ENCODE measurements around the gene CBX4.

CBX4 gene

DNA sequence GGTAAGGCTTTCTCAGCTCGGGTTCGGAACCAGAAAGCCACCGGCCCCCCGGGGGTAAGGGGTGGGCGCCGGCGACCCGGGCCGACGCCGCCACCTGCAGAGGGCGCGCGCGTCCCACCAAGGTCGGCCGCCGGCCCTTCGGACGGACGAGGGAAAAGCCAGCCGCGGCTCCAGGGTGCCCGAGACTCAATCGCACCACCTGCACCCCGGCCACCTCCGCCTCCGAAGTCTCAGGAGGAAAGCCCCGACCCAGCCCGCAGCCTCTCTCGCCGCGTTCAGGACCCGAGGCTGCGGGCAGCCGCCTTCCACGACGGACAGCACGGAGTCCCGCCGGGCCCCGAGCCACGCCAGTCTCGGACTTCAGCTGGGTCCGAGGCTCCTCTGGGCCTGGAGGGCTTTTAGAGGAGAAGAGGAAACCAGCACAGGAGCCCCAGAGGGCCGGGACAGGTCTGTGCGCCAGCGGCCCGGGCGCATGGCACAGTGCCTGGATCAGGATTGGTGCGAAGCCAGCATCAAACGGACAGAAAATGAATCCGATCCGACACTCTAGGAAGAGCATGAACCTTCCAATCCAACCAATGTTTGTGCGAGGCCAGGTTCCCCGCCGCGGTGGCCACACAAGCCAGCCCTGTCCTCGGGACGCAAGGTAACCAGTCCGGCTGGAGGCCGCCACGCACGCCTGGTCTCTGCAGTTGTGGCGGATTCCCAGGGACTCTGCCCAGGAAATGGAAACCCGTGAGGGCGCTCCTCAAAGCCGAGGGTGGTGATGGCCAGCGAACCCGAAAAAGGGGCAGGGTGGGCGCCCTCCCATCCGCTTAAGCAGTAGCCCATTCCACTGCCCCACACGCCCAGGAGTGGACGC is 49.1 kb downstream of the CBX4 start:
- Histone ChIP-seq H3K27ac (no peak overlapping the region), H4K20me1 (peaks cover 100% of the 10 kb centered on the region), H3K4me3 (0 out of 2 replicates have a peak overlapping the region, but pooled peaks have one; percentile 28), H3K4me2 (peak overlapping the region; percentile 39), H3K9ac (no peak overlapping the region), H3K4me1 (peaks cover 25% of the 10 kb centered on the region), H3K36me3 (peaks cover 36% of the 10 kb centered on the region), H3K9me3 (no peaks in the 10 kb centered on the region), H3K27me3 (peaks cover 91% of the 10 kb centered on the region)
- no peak for TF ChIP-seq Cebpa-rat (IDR thresholded peaks at IDR 0.05)

DNA sequence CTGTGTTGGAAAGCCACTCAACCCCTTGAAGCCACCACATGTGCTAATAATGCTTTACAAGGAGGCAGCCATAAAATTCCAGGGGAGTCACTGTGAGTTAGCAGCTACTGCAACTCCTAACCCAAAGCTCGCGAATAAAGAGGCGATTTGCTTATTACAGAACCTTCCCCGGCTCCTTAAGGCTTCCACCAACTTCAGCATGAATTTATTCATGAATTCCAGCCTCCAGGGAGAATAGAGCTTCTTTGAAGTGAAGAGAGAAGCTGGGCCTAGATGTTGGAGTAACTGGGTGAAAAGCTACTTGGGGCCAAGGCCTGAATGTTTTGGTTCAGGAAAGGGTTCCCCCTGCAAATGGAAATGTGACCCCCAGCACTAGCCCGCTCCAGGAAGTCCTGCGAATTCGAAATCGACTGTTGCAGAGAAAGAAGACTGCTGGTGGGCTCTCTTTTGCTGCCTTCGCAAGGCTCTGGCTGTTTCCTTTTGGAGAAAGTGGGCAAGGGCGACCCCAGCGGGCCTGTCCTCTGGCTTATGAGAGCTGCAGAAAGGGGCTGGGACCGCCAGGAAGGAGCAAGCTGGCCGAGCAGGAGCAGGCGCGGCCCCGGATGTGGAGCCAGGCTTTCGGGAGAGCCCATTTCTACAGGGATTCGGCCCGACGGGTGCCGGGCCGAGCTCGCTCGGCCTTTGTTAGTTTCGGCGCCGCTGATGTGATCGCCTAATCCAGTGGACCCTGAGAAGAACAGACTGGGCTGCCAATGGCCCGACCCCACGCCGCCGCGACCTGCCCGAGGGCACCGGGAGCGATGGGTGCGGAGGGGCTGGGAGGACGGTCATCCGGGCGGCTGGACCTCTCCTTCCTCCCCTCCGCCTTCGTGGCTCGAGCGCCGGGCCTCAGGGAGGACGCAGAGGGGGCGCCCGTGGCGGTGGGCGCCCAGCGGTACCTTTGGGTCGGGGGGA is 50.0 kb downstream of the CBX4 start:
- Histone ChIP-seq H3K4me1 (peaks cover 25% of the 10 kb centered on the region), H3K27me3 (peaks cover 88% of the 10 kb centered on the region), H3K27ac (no peak overlapping the region), H3K9me3 (no peaks in the 10 kb centered on the region), H3K4me2 (peak overlapping the region; percentile 39), H3K4me3 (0 out of 2 replicates have a peak overlapping the region, but pooled peaks have one; percentile 28), H3K9ac (no peak overlapping the region), H3K36me3 (peaks cover 37% of the 10 kb centered on the region), H4K20me1 (peaks cover 100% of the 10 kb centered on the region)
- no peak for TF ChIP-seq Cebpa-rat (IDR thresholded peaks at IDR 0.05)

DNA sequence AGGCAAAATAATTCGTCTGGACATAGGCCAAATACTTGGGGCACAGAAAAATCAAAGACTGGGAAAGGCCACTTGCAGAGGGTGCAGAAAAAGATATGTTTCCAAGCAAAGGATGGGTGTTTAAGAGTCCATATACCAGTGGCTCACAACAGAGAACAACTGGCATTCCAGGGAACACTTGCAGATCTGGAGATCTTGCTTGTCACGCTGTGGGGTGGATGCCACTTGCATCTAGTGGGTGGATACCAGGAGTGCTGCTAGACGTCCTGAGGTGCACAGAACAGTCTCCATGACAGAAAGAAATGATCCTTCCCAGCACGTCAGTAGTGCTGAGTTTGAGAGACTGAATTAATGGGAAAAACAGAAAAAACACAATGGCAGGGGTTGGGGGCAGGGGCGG is 50.8 kb downstream of the CBX4 start:
- H3K27me3 ChIP-seq: peaks cover 80% of the 10 kb centered on the region
- no peak for TF ChIP-seq Cebpa-rat (IDR thresholded peaks at IDR 0.05)
- no peaks in the 10 kb centered on the region for H3K9me3 ChIP-seq
- H3K27ac ChIP-seq: no peak overlapping the region
- no peak overlapping the region for H3K4me2 ChIP-seq
- peaks cover 25% of the 10 kb centered on the region for H3K4me1 ChIP-seq
- H3K4me3 ChIP-seq: no peak overlapping the region
- peaks cover 42% of the 10 kb centered on the region for H3K36me3 ChIP-seq
- H3K9ac ChIP-seq: no peak overlapping the region
- peaks cover 100% of the 10 kb centered on the region for H4K20me1 ChIP-seq

DNA sequence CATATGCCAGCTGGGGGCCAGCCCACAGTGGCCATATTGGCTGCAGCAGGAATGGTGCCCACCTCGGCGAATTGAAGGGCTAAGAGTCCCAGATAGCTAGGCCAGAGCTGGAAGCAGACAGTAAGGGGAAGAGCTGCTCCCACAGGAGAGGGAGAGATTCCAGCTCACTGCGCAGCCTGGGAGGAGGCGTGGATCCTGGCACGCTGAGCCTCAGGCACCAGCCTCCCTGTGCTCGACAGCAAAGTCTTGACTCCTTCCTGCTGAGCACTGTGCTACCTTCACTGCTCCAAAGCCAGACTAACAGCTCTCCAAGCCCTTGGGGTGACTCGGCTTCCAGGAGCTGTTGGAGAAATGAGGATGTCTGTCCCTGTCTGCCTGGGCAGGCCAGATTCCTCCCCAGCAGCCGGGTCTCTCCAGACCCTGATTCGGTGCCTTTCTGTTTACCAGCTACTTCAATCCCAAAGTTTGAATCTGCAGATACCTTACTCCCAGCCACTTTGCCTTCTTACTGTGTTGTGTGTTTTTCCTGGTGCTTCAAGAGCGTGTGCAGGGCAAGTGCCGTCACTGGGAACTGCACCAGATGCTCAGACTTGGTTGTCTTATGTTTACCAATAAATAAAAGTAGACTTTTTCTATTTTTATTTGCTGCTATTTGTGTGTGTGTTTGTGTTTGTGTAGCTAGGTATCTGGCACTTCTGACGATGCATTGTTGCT is 52.2 kb downstream of the CBX4 start:
- no peak for TF ChIP-seq Cebpa-rat (IDR thresholded peaks at IDR 0.05)
- peaks cover 67% of the 10 kb centered on the region for H3K27me3 ChIP-seq
- no peak overlapping the region for H3K27ac ChIP-seq
- peaks cover 100% of the 10 kb centered on the region for H4K20me1 ChIP-seq
- H3K36me3 ChIP-seq: peaks cover 51% of the 10 kb centered on the region
- H3K9me3 ChIP-seq: no peaks in the 10 kb centered on the region
- no peak overlapping the region for H3K9ac ChIP-seq
- no peak overlapping the region for H3K4me3 ChIP-seq
- peaks cover 29% of the 10 kb centered on the region for H3K4me1 ChIP-seq
- H3K4me2 ChIP-seq: no peak overlapping the region

DNA sequence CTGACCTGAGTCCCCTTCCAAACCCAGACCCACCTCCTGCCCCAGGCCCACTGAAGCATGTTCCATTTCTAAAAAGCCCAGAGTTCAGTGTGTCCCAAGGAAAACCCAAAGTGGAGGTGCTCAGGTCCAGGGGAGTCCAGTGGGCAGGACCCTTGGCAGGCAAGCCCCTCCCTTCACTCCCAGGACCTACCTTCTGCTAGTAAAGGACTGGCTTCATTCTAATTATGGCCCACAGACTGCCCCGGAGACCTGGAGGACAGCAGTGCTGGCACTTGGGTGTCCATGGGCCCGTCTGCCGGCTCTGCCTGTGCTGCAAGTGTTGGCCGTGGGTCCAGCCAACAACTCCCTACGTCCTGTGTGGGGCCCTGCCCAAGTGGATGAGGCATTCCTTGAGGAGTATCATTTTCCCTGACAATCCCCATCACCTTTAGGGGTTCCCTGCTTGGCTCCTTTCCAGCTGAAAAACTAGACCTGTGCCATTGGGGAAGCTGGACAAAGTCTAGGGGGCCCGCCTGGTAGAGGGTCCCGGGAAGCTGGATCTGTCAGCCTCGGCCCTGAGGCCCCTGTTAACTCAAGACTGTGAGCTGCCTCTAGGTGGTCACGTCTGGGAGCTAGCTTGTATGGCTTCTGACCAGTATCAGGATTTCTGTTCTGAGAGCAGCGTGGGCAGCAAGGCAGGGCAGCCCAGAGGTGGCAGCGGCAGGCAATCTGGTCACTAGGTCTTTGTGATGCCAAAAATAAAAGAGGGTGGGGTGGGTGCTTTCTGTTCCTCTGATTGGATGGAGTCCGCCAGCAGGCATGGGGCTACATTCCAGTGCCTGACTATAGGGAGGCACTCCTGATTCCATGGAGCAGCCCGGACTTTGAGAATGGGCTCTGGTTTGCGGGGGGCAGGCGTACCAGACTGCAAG is 53.1 kb downstream of the CBX4 start:
- no peak overlapping the region for H3K27ac ChIP-seq
- TF ChIP-seq Cebpa-rat (IDR thresholded peaks at IDR 0.05): no peak
- peaks cover 100% of the 10 kb centered on the region for H4K20me1 ChIP-seq
- H3K36me3 ChIP-seq: peaks cover 58% of the 10 kb centered on the region
- H3K9me3 ChIP-seq: no peaks in the 10 kb centered on the region
- no peak overlapping the region for H3K9ac ChIP-seq
- H3K27me3 ChIP-seq: peaks cover 57% of the 10 kb centered on the region
- peaks cover 33% of the 10 kb centered on the region for H3K4me1 ChIP-seq
- H3K4me2 ChIP-seq: no peak overlapping the region
- H3K4me3 ChIP-seq: no peak overlapping the region

DNA sequence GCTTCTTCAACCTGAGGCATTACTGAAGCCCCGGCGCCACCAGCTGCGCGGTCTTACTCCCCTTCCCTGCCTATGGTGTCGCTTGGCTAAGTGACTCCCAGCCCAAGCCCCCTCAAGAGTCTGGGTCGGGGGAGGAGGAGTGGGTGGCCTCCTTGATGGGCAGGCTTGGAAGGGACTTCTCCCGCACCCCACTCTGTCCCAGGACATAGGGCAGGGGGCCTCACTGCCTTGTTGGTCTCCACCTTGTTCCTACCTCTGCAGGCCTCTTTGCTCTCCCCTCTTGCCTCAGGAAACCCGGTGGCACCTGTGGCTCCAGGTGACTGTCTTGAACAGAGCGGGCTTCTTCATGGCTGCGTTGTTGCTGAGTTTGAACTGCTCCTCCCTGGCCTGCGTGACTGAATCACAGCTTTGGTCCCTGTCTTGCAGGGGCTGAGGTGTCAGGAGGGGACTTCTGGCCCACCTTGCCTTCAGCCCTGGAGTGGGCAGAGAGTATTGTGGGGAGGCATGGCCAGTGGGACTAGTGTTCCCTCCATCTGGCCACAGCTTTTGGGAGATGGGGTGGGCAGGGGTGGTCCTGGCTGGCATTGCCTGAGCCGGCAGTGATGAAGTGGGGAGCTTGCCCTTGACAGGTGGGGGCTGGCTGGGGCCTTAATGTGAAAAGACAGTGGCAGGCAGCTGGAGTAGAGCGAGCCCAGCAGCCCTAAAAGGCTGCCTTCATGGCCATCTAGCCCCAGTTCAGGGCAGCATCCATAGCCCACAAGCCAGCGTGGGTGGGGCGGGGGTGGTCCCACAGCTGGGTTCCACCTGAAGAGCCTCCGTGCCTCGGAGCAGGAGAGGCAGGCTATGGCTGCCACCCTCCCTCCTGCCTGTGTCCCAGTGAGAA is 54.0 kb downstream of the CBX4 start:
- Histone ChIP-seq H4K20me1 (peaks cover 100% of the 10 kb centered on the region), H3K4me3 (no peak overlapping the region), H3K4me2 (no peak overlapping the region), H3K9ac (no peak overlapping the region), H3K36me3 (peaks cover 63% of the 10 kb centered on the region), H3K27me3 (peaks cover 48% of the 10 kb centered on the region), H3K27ac (no peak overlapping the region), H3K4me1 (peaks cover 33% of the 10 kb centered on the region), H3K9me3 (no peaks in the 10 kb centered on the region)
- no peak for TF ChIP-seq Cebpa-rat (IDR thresholded peaks at IDR 0.05)

DNA sequence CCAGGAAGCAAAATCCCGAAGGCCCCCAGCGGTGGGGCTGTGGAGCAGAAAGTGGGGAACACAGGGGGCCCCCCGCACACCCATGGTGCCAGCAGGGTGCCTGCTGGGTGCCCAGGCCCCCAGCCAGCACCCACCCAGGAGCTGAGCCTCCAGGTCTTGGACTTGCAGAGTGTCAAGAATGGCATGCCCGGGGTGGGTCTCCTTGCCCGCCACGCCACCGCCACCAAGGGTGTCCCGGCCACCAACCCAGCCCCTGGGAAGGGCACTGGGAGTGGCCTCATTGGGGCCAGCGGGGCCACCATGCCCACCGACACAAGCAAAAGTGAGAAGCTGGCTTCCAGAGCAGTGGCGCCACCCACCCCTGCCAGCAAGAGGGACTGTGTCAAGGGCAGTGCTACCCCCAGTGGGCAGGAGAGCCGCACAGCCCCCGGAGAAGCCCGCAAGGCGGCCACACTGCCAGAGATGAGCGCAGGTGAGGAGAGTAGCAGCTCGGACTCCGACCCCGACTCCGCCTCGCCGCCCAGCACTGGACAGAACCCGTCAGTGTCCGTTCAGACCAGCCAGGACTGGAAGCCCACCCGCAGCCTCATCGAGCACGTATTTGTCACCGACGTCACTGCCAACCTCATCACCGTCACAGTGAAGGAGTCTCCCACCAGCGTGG is 54.8 kb downstream of the CBX4 start:
- TF ChIP-seq Cebpa-rat (IDR thresholded peaks at IDR 0.05): no peak
- peaks cover 33% of the 10 kb centered on the region for H3K4me1 ChIP-seq
- H3K9me3 ChIP-seq: no peaks in the 10 kb centered on the region
- peaks cover 100% of the 10 kb centered on the region for H4K20me1 ChIP-seq
- no peak overlapping the region for H3K4me2 ChIP-seq
- H3K36me3 ChIP-seq: peaks cover 68% of the 10 kb centered on the region
- H3K27me3 ChIP-seq: peaks cover 41% of the 10 kb centered on the region
- H3K9ac ChIP-seq: no peak overlapping the region
- no peak overlapping the region for H3K4me3 ChIP-seq
- no peak overlapping the region for H3K27ac ChIP-seq

All from BLaER1 (cell line).